Femur (tissue), 1 donor: ENCODE results near the gene MAPKAPK5.
"Not testable (repeated sequence)": the region's sequence is repeated elsewhere in the genome, so short reads cannot be mapped to it uniquely, and the experiment has no call there.

Experiments
- DNase-seq: peaks from one replicate; pipeline ENCODE4 v3.0.0-alpha.2; 2017

Gene MAPKAPK5

GRCh38 chr12:111887926-111888745 is 46.1 kb downstream of the MAPKAPK5 start:
- DNase-seq: no peak

- no peak for DNase-seq
These were observed 51.3 kb downstream of the MAPKAPK5 start for GRCh38 chr12:111893287-111893686.

- no peak for DNase-seq
These were observed 52.5 kb downstream of the MAPKAPK5 start for GRCh38 chr12:111894556-111894955.

- no peak for DNase-seq
These were observed 59.2 kb downstream of the MAPKAPK5 start for GRCh38 chr12:111901182-111901581.

GRCh38 chr12:111904446-111904975 is 62.5 kb downstream of the MAPKAPK5 start:
- DNase-seq: no peak

GRCh38 chr12:111905502-111905901 is 63.5 kb downstream of the MAPKAPK5 start:
- DNase-seq: no peak

- no peak for DNase-seq
These were observed 65.7 kb downstream of the MAPKAPK5 start for GRCh38 chr12:111907740-111908139.

- DNase-seq: no peak
These were observed 83.1 kb downstream of the MAPKAPK5 start for GRCh38 chr12:111925171-111925570.

- DNase-seq: no peak
These were observed 84.6 kb downstream of the MAPKAPK5 start for GRCh38 chr12:111926631-111927030.

- no peak for DNase-seq
These were observed 85.3 kb downstream of the MAPKAPK5 start for GRCh38 chr12:111927346-111927745.

- no peak for DNase-seq
These were observed 90.2 kb downstream of the MAPKAPK5 start for GRCh38 chr12:111932241-111932640.

- no peak for DNase-seq
These were observed 94.8 kb downstream of the MAPKAPK5 start for GRCh38 chr12:111936869-111937268.

- DNase-seq: no peak
These were observed 95.4 kb downstream of the MAPKAPK5 start for GRCh38 chr12:111937429-111937828.

GRCh38 chr12:111942557-111942956 is 100.5 kb downstream of the MAPKAPK5 start:
- no peak for DNase-seq

GRCh38 chr12:111943929-111944328 is 101.9 kb downstream of the MAPKAPK5 start:
- no peak for DNase-seq

- DNase-seq: not testable (repeated sequence)
These were observed 109.1 kb downstream of the MAPKAPK5 start for GRCh38 chr12:111950961-111951676.
